Stimulated activated CD8-positive, alpha-beta memory T cell treated with anti-CD3 and anti-CD28 coated beads, Interleukin-15, amount 100 ng/mL, for 4 hours (primary cell): Measurements from ENCODE around the gene LARGE2.

ENCODE experiments used
- DNase-seq, 2 donors: peaks; one replicate each; pipeline ENCODE4 v3.0.0-alpha.2; 2020; ENCODE audit warnings: low read depth in 2 of 2

The LARGE2 gene

DNA sequence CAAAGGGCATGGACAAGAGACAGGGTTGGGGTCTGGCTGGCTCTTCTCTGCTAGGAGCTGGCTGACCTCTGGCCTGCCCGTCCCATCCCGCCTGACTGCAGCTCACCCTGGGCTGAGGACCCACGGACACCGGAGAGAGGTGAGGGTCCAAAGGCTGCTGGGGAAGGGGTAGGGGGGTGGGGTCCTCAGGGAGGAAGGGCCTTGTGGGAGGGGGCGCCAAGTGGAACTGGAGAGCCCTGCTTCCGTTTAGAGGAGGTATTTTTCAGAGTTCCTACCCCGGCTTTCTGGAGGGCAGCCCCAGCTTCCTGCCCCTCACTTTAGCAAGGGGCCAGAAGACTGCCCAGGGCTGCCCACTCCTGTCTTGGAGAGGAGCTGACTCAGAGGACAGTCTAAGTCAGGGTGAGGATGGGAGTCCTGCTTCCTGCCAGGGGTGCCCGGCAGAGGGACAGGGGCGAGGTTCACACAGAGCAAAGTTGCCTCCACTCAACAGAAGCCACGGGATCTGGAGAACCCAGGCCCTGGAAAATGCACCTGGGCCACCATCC lies 7.1 kb downstream of the LARGE2 start:
- DNase-seq: no peak

DNA sequence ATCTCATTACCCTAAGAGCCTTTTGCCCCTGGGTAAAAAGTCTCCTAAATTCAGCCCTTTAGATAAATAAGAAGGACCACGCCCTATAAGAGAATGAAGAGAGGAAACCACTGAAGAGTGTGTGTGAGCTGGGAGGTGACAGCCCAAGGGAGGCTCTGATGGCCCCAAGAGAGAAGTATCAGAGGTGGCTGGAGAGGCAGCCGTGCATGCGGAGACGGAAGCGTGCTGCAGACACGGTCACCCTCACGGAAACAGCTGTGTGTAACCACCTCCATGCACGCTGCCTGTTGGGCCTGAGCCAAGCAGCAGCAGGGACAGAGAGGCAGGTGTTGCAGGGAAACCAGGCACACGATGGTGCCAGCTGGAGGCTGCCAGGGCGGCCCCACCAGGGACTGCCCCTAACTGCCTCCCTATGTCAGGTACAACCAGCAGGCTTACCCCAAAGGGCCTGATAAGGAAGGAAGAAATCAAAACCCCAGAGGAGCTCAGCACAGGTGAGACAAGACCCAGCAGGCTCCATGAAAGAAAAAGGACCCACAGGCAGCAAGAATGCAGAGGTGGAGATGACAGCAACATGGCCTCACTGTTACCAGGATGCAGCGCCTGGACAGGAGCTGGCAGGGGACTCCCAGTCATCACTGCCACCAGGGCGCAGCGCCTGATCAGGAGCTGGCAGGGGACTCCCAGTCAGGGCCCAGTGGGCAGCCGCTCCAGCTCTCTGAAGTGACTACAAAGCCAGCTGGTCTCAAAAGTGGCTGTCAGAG lies 7.8 kb downstream of the LARGE2 start:
- no peak for DNase-seq

DNA sequence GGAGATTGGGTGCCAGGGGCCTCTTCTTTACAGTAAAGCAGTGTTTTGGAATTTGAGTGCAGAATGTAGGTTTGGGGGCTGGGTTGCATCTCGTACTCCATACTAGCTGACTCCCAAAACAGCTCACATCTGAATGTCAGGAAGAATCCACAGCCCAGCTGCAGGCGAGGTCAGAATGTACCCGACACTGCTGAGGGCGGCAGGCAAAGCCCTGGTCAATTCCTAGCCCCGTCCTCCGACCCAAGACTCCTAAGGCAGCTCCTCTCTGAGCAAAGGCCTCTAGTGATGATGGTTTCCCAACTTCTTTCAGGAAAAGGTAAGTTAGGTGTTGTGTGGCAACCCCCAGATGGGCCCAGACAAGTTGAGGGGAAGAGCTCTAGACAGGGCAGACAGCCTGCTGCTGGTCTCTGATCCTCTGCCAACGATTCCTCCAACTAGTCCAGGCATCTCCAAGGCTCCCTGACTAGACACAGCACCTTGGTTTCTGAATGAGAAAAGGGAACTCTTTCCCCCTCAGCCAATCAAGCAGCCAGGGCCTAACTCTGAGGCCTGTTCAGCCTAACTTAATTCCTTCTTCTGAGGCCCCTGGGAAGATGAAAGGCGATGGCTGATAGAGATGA lies 8.6 kb downstream of the LARGE2 start:
- no peak for DNase-seq

DNA sequence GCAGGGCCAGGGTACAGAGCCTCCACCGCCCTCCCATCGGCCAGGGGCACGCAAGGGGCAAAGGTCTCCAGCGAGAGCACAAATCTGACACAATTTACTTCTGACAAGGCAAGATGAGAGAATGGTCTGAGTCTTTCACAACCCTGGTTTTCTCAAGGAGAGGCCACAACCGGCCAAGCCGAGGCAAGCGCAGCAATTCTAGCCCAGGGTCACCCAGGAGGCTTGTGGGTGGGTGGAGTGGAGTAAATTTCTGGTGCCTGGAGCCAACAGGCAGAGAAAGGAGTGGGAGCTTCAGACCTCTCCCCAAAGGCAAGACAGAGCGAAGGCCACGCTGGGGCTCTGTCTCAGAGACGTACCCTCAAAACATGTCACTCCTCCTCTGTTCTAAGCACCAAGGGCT lies 9.3 kb downstream of the LARGE2 start:
- no peak for DNase-seq

DNA sequence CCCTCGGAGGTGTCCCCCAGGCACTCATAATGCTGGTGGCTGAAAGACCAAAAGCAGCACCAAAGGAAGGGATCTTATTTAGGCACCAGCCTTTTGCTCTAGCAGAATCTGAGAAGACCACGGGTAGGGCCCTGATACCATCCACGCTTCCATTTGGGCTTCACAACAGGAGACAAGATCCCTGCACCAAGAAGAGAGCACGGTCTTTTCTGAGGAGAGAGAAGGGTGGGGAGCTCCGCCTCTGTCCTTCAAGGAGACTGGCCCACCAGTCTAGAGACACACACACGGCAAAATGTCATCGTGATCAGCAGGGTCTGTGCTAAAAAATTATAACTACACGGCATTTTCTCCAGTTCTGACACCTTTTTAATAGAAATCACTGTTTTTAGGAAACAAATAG lies 9.8 kb downstream of the LARGE2 start:
- DNase-seq: no peak

DNA sequence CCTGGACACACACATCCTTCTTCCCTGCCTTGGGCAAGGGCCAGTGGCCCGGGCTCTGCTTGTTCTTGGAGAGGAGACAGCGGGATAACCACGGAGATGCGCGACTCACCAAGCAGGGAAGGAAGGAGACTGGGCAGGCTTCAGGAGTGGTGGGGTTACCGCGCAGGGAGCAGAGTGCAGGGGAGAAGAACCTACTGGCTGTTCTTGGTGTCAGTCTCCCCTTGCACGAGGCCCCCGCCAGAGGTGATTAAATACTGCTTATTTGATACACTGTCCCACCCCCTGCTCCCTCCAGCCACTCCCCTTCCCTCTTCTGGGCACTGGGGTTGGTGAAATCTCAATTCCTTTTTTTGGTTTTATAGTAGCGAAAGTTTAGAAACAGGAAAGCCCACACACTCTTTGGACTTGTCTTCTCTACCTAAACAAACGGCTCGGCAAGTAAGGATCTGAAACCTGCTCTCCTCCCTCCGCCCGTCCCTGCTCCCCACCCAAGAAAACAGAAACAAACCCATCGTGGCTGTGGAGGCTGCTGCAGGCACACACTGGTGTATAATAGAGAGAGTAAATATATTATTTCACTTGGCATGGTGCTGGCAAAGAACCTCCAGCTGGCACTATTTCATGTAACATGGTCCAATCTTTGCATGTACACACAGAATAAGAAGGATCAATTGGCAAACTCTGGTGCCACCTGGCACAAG lies 10.8 kb downstream of the LARGE2 start:
- no peak for DNase-seq

DNA sequence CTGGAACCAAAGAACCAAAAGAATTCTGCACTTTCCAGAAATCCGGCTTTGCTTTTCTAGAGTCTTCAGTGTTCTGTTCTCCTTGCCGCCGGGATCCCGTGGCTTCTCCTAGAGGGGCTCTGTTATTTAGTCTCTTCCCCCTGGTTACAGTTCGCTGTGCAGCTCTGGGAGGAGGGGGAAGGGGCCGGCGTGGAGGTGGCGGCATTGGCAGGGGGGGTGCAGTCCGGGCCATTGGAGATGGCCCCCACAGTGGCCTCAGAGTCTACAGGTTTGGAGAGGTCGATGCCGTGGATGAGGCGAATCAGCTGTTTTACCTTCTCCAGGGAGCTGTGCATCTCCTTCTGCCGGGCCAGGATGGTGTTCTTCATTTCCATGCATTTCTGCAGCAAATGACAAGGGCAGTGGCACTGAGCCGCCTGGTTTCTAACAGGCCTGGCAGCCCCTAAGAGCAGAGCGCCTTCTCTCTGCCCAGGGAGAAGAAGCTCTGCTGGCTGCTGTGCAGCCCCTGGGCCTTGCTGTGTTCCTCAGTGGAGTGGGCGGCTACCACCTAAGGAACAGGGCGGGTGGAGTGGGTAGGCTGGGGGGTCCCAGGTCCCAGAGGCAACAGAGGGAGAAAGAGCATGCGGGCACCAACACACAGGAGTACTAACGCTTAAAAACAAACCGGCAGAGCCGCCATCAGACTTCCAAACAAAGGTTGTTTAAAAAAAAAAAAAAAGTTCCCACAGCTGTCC lies 11.6 kb downstream of the LARGE2 start:
- DNase-seq: no peak

DNA sequence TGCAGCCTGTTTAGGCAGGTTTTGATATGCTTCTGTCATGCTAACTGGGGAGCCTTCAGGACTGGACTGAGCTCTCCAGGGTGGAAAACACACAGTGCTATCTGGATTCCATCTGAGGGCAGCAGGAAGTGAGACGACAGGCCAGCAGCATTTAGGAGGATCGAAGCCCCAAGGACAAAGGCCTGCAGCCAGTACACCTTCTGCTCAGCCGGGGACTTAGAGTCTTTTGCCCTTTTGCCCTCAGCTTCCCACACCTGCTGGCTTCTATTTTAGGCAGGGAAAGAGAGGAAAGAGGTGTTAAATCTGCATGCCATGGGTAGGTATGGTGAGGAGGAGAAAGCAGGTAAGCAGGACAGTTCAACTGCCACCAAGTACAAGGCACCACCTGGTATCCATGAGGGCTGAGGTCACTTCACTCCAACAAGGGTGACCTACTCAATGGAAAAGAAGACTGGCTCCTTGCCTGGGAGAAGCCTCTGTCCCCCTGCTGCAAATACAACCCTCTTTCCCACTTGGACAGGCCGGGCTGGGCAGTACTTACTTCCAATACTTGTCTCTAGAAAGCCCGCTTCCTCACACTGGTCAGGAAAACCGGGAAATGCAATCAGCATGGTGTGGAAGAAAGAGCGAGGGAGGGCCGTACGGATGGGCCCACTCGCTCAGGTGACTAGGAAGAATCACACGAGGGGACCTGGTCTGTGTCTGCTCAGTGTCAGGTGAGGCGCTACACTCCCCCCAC lies 12.3 kb downstream of the LARGE2 start:
- no peak for DNase-seq

DNA sequence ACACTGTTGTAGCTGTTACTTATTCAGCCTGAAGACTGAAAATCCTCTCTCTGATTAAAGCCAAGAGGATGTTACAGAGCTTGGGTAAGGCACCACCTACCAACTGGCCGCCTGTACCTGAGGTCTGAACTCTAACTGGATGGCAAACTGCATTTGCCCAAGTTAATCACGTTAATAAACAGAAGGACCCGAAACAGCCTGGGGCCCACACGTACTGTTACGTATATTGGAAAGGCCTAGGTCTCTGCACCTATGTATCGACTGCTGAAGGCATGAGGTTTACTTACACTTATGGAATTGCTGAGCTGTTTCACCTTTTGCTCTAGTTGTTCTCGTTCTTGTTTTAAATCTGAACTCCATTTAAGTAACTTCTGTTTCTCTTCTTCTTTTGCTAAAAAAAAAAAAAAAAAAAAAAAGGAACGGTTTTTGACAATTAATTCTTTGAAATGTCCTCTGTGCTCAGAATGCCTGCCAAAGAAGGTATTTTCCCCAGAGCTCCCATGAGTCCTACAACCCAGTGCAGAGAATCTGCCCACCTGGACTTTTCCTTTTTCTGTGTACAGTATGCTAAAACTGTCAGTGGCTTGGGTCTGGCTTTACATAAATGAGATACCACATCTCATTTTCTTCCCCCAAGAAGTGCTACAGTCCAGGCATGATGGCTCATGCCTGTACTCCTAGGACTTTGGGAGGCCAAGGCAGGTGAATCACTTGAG lies 13.1 kb downstream of the LARGE2 start:
- no peak for DNase-seq

DNA sequence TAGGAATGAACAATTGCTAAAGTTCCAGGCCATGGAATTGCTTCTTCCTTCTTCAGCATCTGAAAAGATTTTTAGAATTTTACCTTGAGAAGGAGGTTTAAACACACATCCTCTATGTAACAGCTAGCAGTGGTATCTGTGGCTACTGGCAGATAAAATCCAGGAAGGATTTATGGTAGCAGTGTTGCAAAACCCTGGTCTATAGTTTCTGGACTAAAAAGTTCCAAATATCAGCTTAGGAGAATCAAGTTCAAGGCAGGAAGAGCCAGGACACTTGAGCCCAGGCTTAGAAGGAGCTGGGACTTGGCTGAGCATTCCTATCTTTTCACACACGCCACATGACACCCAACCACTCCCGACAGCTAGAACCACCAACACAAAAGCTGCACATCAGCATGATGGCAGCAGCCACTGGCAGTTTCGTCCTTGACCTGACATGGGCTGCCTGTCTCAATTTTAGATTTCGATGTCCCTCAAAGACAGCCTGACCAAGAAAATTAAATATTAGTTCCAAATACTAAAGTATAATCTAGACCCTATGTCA lies 14.1 kb downstream of the LARGE2 start:
- no peak for DNase-seq

DNA sequence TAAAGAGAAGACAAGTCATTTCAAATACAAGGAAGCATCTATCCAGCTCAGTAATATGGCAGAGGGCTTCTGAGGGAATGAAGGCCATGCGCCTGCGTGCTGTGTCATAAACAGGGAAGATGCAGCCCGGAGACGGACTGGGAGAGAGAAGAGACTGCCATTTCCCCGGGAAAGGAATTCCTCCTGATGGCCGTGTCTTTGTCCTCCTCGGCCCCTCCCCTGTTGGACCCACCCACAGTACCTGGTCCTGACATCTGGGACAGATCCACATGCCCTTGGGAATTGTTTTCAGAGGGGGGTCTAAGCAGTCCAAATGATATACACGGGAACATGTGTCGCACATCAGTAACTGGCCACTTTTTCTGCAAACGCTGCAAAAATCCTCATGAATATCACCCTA lies 15.5 kb downstream of the LARGE2 start:
- no peak for DNase-seq

DNA sequence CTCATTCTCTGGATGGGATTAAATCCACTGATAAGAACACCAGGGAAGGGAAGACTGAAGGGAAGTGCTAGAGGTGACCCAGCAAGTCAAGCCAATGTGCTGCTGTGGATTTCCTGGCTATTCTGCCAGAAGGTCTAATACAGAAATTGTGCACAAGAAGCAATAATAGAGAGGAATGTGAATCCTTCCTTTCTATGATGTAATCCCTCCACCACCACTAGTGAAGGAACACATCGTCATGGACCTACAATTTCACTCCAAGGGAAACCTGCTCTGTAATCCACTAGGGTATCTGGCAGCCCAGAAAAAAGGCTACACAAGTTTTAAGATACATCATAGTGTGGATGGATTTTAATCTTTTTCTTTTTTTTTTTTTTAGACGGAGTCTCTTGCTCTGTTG lies 17.4 kb downstream of the LARGE2 start:
- no peak for DNase-seq

DNA sequence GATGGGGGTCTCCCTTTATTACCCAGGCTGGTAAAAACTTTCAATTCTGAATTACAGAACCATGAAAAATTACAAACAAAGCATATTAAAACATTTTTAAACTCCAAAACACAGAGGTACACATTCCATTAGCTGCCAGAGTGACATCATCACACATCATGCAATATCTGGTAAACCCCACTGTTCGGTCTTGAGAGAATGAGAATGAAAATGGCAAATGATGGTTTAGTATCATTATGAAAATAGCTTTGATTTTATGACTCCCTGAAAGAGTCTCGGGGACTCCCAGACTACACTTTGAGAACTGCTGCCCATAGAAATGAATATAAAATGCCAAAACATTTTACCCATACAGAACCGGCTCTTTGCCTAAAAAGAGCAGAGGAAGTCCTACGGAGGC lies 18.8 kb downstream of the LARGE2 start:
- no peak for DNase-seq

DNA sequence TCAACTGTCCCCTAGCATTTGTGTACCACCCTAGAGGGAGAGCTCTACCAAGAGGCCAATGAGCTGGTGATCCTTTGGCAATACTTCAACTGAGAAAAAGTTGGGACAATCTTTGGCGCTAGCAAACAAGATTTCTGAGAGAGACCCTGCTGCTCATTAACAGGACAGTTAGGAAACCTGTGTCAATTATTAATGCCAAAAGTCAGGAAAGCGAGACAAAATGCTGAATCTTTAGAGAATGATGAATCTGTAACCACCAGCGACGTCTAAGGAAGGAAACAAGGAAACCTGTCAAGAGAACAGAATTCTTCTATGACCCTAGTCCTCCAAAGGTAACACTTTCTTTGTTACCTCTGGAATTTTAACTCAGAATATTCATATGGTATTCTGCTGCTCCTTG lies 19.9 kb downstream of the LARGE2 start:
- DNase-seq: no peak

DNA sequence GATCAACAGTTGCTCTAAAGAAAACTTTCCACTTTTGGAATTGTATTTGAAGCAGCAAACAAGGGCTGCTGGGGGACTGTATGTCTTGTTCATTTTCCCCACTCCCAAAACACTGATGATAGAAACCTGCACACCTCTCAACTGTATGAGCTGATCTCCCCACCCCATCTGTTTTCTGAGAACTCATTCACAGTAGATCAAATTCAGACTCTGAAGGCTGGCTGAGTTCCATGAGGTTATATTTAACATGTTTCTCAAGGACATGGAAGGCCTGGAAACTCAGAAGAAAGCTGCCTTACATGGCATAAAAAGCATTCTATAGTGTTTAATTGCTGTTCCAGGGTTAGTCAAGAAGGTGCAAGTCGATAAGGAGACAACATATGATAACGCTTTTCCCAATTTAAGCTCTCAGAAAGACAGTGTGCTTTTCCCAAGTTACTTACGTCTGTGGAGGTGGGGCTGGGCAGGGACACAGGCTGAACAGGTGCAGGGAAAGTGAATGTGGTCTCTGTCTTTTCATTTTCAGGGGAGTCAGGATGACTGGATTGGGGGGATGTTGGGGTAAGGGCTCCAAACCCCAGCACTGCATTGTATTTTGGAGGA lies 23.0 kb downstream of the LARGE2 start:
- no peak for DNase-seq

DNA sequence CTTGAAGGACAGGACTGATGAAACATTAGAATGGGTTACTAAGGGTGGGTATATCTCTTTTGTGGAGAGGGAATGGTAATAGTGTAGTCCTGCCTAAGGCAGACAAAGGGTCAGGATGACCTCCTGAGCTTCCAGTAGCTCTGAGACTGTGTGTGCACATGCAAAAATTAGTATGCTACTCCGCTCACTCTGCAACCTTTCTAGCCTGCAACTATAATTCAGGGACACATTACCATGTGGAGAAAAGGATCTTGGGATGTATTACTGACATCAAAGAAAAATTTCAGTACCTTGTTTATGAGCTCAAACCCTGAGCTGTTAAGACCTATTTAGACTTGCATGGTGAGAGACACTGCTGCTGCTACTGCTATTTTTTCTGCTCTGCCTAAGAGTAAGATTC lies 25.4 kb downstream of the LARGE2 start:
- DNase-seq: no peak

DNA sequence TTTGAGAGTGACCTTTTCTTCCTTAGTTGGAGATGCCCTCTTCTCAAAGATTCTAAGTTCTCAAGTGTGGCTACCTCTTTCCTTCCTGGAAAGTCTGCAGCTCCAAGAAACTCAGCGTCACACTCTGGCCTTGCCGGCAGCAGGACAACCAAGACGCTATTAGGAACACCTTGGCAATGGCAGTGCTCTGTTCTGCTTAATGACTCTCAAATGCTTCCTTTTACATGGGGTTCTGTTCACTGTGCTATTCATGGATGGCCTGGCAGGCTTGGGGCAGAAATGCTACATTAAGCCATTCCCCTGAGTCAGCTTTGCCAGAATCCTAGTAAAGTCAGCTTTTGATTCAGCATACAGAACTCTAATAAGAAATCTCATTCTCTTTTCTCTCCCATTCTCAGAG lies 25.9 kb downstream of the LARGE2 start:
- no peak for DNase-seq

DNA sequence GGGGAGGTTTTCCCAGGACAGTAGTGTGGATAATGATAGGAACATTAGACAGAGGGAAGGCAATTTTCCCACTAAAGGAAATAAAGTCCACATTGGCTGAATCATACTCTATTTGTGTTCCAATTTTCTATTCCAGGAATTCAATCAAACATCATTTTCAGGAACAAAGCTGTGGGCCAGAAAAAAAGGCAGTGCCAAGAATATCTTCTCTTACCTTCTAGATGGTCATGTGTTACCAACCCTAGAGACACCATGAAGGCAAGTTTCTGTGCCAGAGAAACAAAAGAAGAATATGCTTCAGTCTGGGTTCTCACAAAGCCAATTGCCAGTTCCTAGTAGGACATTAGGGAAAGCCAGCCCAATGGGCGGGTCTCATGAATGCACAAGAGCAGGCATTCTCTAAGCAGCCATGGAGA lies 27.5 kb downstream of the LARGE2 start:
- no peak for DNase-seq

DNA sequence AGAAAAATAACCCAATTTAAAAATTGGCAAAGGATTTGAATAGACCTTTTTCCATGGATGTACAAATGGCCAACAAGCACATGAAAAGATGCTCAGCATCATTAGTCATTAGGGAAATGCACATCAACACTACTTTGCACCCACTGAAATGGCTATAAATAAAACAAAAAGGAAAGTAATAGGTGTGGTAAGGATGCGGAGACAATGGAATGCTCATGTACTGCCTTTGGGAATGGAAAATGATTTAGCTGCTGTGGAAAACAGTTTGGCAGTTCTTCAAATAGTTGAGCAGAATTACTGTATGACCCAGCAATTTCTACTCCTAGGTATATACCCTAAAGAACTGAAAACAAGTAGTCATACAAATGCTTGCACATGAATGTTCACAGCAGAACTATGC lies 37.4 kb downstream of the LARGE2 start:
- no peak for DNase-seq
